IPS DF 6.9 (cell line): Measurements from ENCODE around the gene GALK2.
"Not testable (repeated sequence)": the region's sequence is repeated elsewhere in the genome, so short reads cannot be mapped to it uniquely, and the experiment has no call there.

Source experiments
- DNase-seq: peaks from one replicate; pipeline ENCODE4 v3.0.0-alpha.2; 2013; ENCODE audit warnings: low read depth, low spot score
- H3K27ac ChIP-seq: one replicate; pipeline ENCODE4 v1.5.1; 2013; ENCODE audit warnings: low read length, control low read depth
- H3K27me3 ChIP-seq: 2 replicates; pipeline ENCODE4 v1.6.1; 2013; ENCODE audit warnings: mild to moderate bottlenecking, low read length; ENCODE audit not compliant: control insufficient read depth, insufficient read depth
- H3K36me3 ChIP-seq: 2 replicates; pipeline ENCODE4 v1.6.1; 2013; ENCODE audit warnings: low read length; ENCODE audit not compliant: control insufficient read depth, insufficient read depth
- H3K4me1 ChIP-seq: 2 replicates; pipeline ENCODE4 v1.6.1; 2013; ENCODE audit warnings: low read length; ENCODE audit not compliant: control insufficient read depth, insufficient read depth
- H3K4me3 ChIP-seq: 2 replicates; pipeline ENCODE4 v1.5.1; 2013; ENCODE audit warnings: mild to moderate bottlenecking, low read length
- H3K9me3 ChIP-seq: 2 replicates; pipeline ENCODE4 v1.6.1; 2013; ENCODE audit warnings: low read length, inconsistent platforms; ENCODE audit not compliant: control insufficient read depth, insufficient read depth
- WGBS: extraction: QIAGEN DNeasy Blood & Tissue Kit; methylation state at CpG from one replicate; pipeline ENCODE4 v1.1.7; 2013; ENCODE audit warnings: mixed read lengths, missing lambda C conversion rate; ENCODE audit not compliant: insufficient read length, insufficient coverage; 5-methylcytosine and 5-hydroxymethylcytosine counted together

The GALK2 gene

GRCh38 chr15:49242820-49243219, 72.8 kb downstream of the GALK2 start:
- no CpG with 5 or more reads among the region's 2 CpGs for WGBS
- Histone ChIP-seq H3K4me3 (no peak overlapping the region), H3K36me3 (no peaks in the 10 kb centered on the region)

GRCh38 chr15:49247556-49248110, 77.6 kb downstream of the GALK2 start:
- Histone ChIP-seq H3K27ac (no peak overlapping the region), H3K27me3 (no peaks in the 10 kb centered on the region)
- DNase-seq = no peak

More at GRCh38 chr15:49242820-49243219, 72.8 kb downstream of the GALK2 start:
- Histone ChIP-seq H3K27me3 (no peaks in the 10 kb centered on the region), H3K27ac (no peak overlapping the region), H3K9me3 (no peaks in the 10 kb centered on the region), H3K4me1 (no peaks in the 10 kb centered on the region)
- DNase-seq = no peak

GRCh38 chr15:49248291-49248690, 78.2 kb downstream of the GALK2 start:
- H3K9me3 ChIP-seq = no peaks in the 10 kb centered on the region

More at GRCh38 chr15:49247556-49248110, 77.6 kb downstream of the GALK2 start:
- Histone ChIP-seq H3K4me3 (no peak overlapping the region), H3K4me1 (no peaks in the 10 kb centered on the region), H3K36me3 (no peaks in the 10 kb centered on the region), H3K9me3 (no peaks in the 10 kb centered on the region)

GRCh38 chr15:49255966-49256759, 86.1 kb downstream of the GALK2 start:
- Histone ChIP-seq H3K36me3 (no peaks in the 10 kb centered on the region), H3K27ac (no peak overlapping the region), H3K27me3 (no peaks in the 10 kb centered on the region), H3K4me1 (no peaks in the 10 kb centered on the region), H3K9me3 (no peaks in the 10 kb centered on the region), H3K4me3 (no peak overlapping the region)
- no peak for DNase-seq
- no CpG with 5 or more reads among the region's 6 CpGs for WGBS

More at GRCh38 chr15:49248291-49248690, 78.2 kb downstream of the GALK2 start:
- no peak for DNase-seq
- WGBS = no CpG with 5 or more reads among the region's 1 CpG
- no peaks in the 10 kb centered on the region for H3K27me3 ChIP-seq
- H3K27ac ChIP-seq = no peak overlapping the region
- H3K4me3 ChIP-seq = no peak overlapping the region
- H3K36me3 ChIP-seq = no peaks in the 10 kb centered on the region
- no peaks in the 10 kb centered on the region for H3K4me1 ChIP-seq

GRCh38 chr15:49265117-49265516, 95.1 kb downstream of the GALK2 start:
- DNase-seq, H3K36me3 ChIP-seq, H3K27me3 ChIP-seq, H3K27ac ChIP-seq, H3K4me1 ChIP-seq, H3K9me3 ChIP-seq, H3K4me3 ChIP-seq: not testable (repeated sequence)
- no CpG with 5 or more reads among the region's 12 CpGs for WGBS

- Histone ChIP-seq H3K36me3 (no peaks in the 10 kb centered on the region; the same call in 1 of the 2 replicates), H3K9me3 (peaks cover 2% of the 10 kb centered on the region), H3K4me3 (no peak overlapping the region), H3K27me3 (no peaks in the 10 kb centered on the region), H3K4me1 (0 out of 2 replicates have a peak, but pooled peaks cover 2% of the 10 kb centered on the region), H3K27ac (no peak overlapping the region)
- no CpG with 5 or more reads among the region's 3 CpGs for WGBS
- DNase-seq = no peak
Measured at GRCh38 chr15:49265911-49266310, 95.9 kb downstream of the GALK2 start.

- peaks cover 3% of the 10 kb centered on the region; the same call in 1 of the 2 replicates for H3K4me1 ChIP-seq
- H3K27me3 ChIP-seq = no peaks in the 10 kb centered on the region
- no peak overlapping the region for H3K27ac ChIP-seq
- no peaks in the 10 kb centered on the region; the same call in 1 of the 2 replicates for H3K36me3 ChIP-seq
- no peak overlapping the region for H3K4me3 ChIP-seq
- no peak for DNase-seq
- no CpG with 5 or more reads among the region's 8 CpGs for WGBS
- H3K9me3 ChIP-seq = peaks cover 2% of the 10 kb centered on the region
Measured at GRCh38 chr15:49270541-49271421, 100.7 kb downstream of the GALK2 start.

GRCh38 chr15:49273734-49274318, 103.8 kb downstream of the GALK2 start:
- Histone ChIP-seq H3K4me3 (no peak overlapping the region), H3K27ac (no peak overlapping the region), H3K36me3 (no peaks in the 10 kb centered on the region), H3K9me3 (no peaks in the 10 kb centered on the region), H3K4me1 (peaks cover 3% of the 10 kb centered on the region; the same call in 1 of the 2 replicates), H3K27me3 (no peaks in the 10 kb centered on the region)
- DNase-seq = no peak
- WGBS = no CpG with 5 or more reads among the region's 2 CpGs

- WGBS = no CpG with 5 or more reads among the region's 5 CpGs
- Histone ChIP-seq H3K9me3 (no peaks in the 10 kb centered on the region), H3K4me3 (no peak overlapping the region), H3K27me3 (no peaks in the 10 kb centered on the region), H3K36me3 (no peaks in the 10 kb centered on the region), H3K4me1 (no peaks in the 10 kb centered on the region), H3K27ac (no peak overlapping the region)
- no peak for DNase-seq
Measured at GRCh38 chr15:49278751-49279150, 108.7 kb downstream of the GALK2 start.
